Left lung (tissue), 10 donors: ENCODE results near the gene MRPL42. TPM values are rescaled to one million over a fixed set of nuclear protein-coding genes. Genes with fewer than 3 reads are reported as not detected.

Experiments used
- ATAC-seq: fragments of 200-7000 bp; cut with Tn5 transposase; one replicate; pipeline ENCODE4 v1.9.1; 2020; ENCODE audit warnings: moderate library complexity
- DNase-seq, 4 donors: peaks; one replicate each; pipeline ENCODE4 v3.0.0-alpha.2; 2013 to 2020
- H3K27ac ChIP-seq, 2 donors: fragments of 200-600 bp; sonication (generic) in 1 of 2; one replicate each; pipeline versions ENCODE4 v1.5.0 to v1.8.0; 2020 to 2021
- H3K27me3 ChIP-seq, 2 donors: fragments of 200-600 bp; sonication (generic) in 1 of 2; one replicate each; pipeline versions ENCODE4 v1.5.0 to v1.8.0; 2020 to 2021
- H3K36me3 ChIP-seq, 2 donors: fragments of 200-600 bp; sonication (generic) in 1 of 2; one replicate each; pipeline versions ENCODE4 v1.5.0 to v1.8.0; 2020 to 2021
- H3K4me1 ChIP-seq, 2 donors: fragments of 200-600 bp; one replicate each; pipeline ENCODE4 v1.8.0; 2021
- H3K4me3 ChIP-seq, 2 donors: fragments of 200-600 bp; sonication (generic) in 1 of 2; one replicate each; pipeline versions ENCODE4 v1.5.0 to v1.8.0; 2020 to 2021; ENCODE audit warnings: mild to moderate bottlenecking in 1 of 2
- H3K9me3 ChIP-seq, 2 donors: fragments of 200-600 bp; sonication (generic) in 1 of 2; one replicate each; pipeline versions ENCODE4 v1.5.0 to v1.8.0; 2020 to 2021
- intact Hi-C, 2 donors: fragments of 100-400 bp; cut with DNase I; formaldehyde crosslinking; loops; one replicate each; pipeline versions ENCODE4 v1.11.2 to v1.14.2; 2022
- polyA plus RNA-seq, 6 donors: library from polyadenylated mRNA; unstranded; fragments of 120-200 nt; gene quantifications; one replicate each; pipeline ENCODE4 v1.2.1, GENCODE V29; 2013; ENCODE audit not compliant: insufficient read length in 6 of 6
- total RNA-seq, 2 donors: library from RNA; stranded (reverse); fragmentation: NEBNext Ultra II Directional; extraction: Animal tissue kit (Norgen Biotek cat#: 25700); gene quantifications; one replicate each; pipeline ENCODE4 v1.2.1, GENCODE V29; 2021
- TF ChIP-seq, protein P1 (sequence below), 2 donors: fragments of 200-600 bp; sonication (generic) in 1 of 2; IDR thresholded peaks; one replicate each; pipeline versions ENCODE4 v1.5.0 to v1.8.0; 2021; ENCODE audit warnings: antibody characterized with exemption in 2 of 2
- donor health status: DM: no; HTN: yes; CAD: no.
- donor health status: DM: no; HTN: no; CAD: no.

Gene MRPL42
- total and polyA plus RNA-seq, 8 donors = 53.2 to 70.8 (median 62.8) TPM

DNA sequence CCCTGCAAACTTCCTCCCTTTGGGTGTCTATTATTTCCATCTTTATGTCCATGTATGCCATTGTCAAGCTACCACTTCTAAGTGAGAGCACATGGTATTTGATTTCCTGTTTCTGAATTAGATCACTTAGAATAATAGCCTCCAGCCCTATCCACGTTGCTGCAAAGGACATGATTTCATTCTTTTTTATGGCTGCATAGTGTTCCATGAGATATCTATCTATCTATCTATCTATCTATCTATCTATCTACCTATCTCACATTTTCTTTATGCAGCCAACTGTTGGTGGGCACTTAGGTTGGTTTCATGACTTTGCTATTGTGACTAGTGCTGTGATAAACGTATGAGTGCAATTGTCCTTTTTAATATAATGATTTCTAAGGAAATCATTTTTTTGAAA lies 11.2 kb upstream of the MRPL42 start:
- ATAC-seq = no peak
- TF ChIP-seq, protein P1, sequence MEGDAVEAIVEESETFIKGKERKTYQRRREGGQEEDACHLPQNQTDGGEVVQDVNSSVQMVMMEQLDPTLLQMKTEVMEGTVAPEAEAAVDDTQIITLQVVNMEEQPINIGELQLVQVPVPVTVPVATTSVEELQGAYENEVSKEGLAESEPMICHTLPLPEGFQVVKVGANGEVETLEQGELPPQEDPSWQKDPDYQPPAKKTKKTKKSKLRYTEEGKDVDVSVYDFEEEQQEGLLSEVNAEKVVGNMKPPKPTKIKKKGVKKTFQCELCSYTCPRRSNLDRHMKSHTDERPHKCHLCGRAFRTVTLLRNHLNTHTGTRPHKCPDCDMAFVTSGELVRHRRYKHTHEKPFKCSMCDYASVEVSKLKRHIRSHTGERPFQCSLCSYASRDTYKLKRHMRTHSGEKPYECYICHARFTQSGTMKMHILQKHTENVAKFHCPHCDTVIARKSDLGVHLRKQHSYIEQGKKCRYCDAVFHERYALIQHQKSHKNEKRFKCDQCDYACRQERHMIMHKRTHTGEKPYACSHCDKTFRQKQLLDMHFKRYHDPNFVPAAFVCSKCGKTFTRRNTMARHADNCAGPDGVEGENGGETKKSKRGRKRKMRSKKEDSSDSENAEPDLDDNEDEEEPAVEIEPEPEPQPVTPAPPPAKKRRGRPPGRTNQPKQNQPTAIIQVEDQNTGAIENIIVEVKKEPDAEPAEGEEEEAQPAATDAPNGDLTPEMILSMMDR (IDR thresholded peaks at IDR 0.05) = no peak
- Histone ChIP-seq H3K4me3 (no peak overlapping the region), H3K4me1 (peaks cover 0 to 4% of the 10 kb centered on the region in 2 donors), H3K27ac (no peak overlapping the region), H3K27me3 (no peaks in the 10 kb centered on the region), H3K9me3 (no peaks in the 10 kb centered on the region), H3K36me3 (no peaks in the 10 kb centered on the region)
- intact Hi-C loops = no loop called here
- no peak for DNase-seq

DNA sequence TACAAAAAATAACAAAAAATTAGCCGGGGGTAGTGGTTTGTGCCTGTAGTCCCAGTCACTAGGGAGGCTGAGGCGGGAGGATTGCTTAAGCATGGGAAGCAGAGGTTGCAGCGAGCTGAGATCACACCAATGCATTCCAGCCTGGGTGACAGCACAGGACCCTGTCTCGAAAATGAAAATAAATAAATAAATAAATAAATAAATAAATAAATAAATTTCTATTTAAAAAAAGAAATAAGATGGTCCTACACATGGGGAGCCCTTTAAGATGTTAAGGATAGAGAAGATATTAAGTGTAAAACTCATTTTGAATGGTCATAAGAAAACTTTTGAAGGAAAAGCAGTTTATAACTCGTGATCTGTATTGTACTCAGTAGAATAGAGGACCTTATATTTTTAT lies 8.2 kb upstream of the MRPL42 start:
- no peak for ATAC-seq
- no peak for DNase-seq
- no peaks in the 10 kb centered on the region for H3K9me3 ChIP-seq
- no peak overlapping the region for H3K4me3 ChIP-seq
- TF ChIP-seq, protein P1 (IDR thresholded peaks at IDR 0.05) = no peak
- no peaks in the 10 kb centered on the region for H3K27me3 ChIP-seq
- peaks cover 0 to 4% of the 10 kb centered on the region in 2 donors for H3K4me1 ChIP-seq
- H3K27ac ChIP-seq = no peak overlapping the region
- intact Hi-C loops = no loop called here
- H3K36me3 ChIP-seq = no peaks in the 10 kb centered on the region

DNA sequence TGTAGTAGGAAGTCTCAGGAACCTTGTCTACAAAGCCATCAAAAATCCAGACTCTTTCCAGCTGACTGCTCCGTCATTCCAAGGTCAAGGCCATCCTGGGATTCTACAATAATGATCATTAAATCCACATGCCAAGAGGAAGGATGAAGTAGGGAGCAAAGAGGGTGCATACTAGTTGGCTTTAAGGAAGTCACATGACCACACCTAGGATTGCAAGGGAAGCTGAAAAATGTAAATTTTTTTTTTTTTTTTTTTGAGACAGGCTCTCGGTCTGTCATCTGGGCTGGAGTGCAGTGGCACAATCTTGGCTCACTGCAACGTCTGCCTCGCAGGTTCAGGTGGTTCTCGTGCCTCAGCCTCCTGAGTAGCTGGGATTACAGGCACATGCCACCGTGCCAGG lies 7.3 kb upstream of the MRPL42 start:
- intact Hi-C loops = no loop called here
- Histone ChIP-seq H3K27me3 (no peaks in the 10 kb centered on the region), H3K27ac (no peak overlapping the region), H3K4me1 (peaks cover 0 to 4% of the 10 kb centered on the region in 2 donors), H3K9me3 (no peaks in the 10 kb centered on the region), H3K4me3 (no peak overlapping the region), H3K36me3 (no peaks in the 10 kb centered on the region)
- ATAC-seq (no peak), DNase-seq (no peak)
- TF ChIP-seq, protein P1 (IDR thresholded peaks at IDR 0.05) = no peak

DNA sequence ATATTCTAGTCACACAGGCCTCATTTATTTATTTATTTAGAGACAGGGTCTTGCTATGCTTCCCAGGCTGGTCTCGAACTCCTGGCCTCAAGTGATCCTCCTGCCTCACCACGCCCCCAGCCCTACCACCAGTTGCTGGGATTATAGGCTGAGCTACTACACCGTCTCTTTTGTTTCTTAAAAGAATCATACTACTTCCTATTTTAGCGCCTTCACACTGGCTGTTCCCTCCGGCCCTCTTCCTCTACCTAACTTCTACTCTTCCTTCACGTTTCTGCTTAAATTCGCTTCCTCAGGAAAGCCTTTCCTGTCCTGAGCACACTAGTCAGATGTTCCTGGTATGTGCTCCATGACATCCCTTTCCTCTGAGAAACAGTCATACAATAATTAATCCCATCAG lies 6.4 kb upstream of the MRPL42 start:
- H3K9me3 ChIP-seq = no peaks in the 10 kb centered on the region
- no peaks in the 10 kb centered on the region for H3K27me3 ChIP-seq
- H3K36me3 ChIP-seq = no peaks in the 10 kb centered on the region
- no peak overlapping the region for H3K27ac ChIP-seq
- H3K4me3 ChIP-seq = no peak overlapping the region
- peaks cover 0 to 4% of the 10 kb centered on the region in 2 donors for H3K4me1 ChIP-seq
- TF ChIP-seq, protein P1 (IDR thresholded peaks at IDR 0.05) = no peak
- DNase-seq = no peak
- no peak for ATAC-seq
- intact Hi-C loops = no loop called here

DNA sequence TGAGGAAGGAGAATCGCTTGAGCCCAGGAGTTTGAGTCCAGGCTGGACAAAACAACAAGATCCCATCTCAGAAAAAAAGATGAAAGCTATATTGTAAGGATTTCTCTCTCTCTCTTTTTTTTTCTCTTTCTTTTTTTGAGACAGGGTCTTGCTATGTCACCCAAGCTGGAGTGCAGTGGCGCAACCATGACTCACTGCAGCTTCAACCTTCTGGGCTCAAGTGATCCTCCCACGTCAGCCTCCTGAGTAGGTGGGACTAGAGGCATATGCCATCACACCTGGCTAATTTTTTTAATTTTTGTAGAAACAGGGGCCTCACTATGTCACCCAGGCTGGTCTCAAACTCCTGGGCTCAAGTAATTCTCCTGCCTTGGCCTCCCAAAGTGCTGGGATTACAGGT lies 5.8 kb upstream of the MRPL42 start:
- H3K27ac ChIP-seq = no peak overlapping the region
- H3K4me1 ChIP-seq = peaks cover 0 to 4% of the 10 kb centered on the region in 2 donors
- TF ChIP-seq, protein P1 (IDR thresholded peaks at IDR 0.05) = no peak
- intact Hi-C loops = no loop called here
- no peaks in the 10 kb centered on the region for H3K9me3 ChIP-seq
- no peaks in the 10 kb centered on the region for H3K27me3 ChIP-seq
- ATAC-seq (no peak), DNase-seq (no peak)
- no peak overlapping the region for H3K4me3 ChIP-seq
- H3K36me3 ChIP-seq = no peaks in the 10 kb centered on the region
